Measurements from ENCODE around the gene CCDC86. TPM values are rescaled to one million over a fixed set of nuclear protein-coding genes. Genes with fewer than 3 reads are reported as not detected.
A peak's percentile ranks its signal among the peaks of the same experiment; 100 is the strongest.

CCDC86 gene
- total and polyA plus RNA-seq, 9 of the 15 experiments (the other 6 are each of a cell fraction or from before 2014, with no cell fraction given), result 4.6 to 102 (median 25.2) TPM

- TF ChIP-seq TAF9B (IDR thresholded peaks at IDR 0.05; ENCODE audit: partially characterized antibody) (no peak), PKNOX1 (IDR thresholded peaks at IDR 0.05) (peak; percentile 95), PHF8 (IDR thresholded peaks at IDR 0.05; ENCODE audit: borderline replicate concordance, low read length) (peak; percentile 85; the same call in 1 of the 2 replicates), ZBTB49 (CRISPR knock-in tag; IDR thresholded peaks at IDR 0.05; ENCODE audit: borderline replicate concordance) (no peak), ETS2 (tag; IDR thresholded peaks at IDR 0.05; ENCODE audit: borderline replicate concordance, poor library complexity, severe bottlenecking) (no peak), MGA (IDR thresholded peaks at IDR 0.05) (peak; percentile 92), ZNF639 (CRISPR knock-in tag; conservative IDR thresholded peaks at IDR 0.05 in 1 of 2, IDR thresholded peaks at IDR 0.05 in 1 of 2) (peak in 1 of 2 experiments; percentile 70; a peak in 2 of 4 replicates)
Measured at GRCh38 chr11:60841797-60842667, at the start of gene CCDC86 (continued).
